NOMO-1 (cell line): Measurements from ENCODE around the gene P4HB.

Experiments used
- DNase-seq, 2 experiments: peaks; one replicate each; lab custom pipeline; 2025; ENCODE audit not compliant: unreplicated experiment in 2 of 2; lab: John Stamatoyannopoulos, UW

The P4HB gene

DNA sequence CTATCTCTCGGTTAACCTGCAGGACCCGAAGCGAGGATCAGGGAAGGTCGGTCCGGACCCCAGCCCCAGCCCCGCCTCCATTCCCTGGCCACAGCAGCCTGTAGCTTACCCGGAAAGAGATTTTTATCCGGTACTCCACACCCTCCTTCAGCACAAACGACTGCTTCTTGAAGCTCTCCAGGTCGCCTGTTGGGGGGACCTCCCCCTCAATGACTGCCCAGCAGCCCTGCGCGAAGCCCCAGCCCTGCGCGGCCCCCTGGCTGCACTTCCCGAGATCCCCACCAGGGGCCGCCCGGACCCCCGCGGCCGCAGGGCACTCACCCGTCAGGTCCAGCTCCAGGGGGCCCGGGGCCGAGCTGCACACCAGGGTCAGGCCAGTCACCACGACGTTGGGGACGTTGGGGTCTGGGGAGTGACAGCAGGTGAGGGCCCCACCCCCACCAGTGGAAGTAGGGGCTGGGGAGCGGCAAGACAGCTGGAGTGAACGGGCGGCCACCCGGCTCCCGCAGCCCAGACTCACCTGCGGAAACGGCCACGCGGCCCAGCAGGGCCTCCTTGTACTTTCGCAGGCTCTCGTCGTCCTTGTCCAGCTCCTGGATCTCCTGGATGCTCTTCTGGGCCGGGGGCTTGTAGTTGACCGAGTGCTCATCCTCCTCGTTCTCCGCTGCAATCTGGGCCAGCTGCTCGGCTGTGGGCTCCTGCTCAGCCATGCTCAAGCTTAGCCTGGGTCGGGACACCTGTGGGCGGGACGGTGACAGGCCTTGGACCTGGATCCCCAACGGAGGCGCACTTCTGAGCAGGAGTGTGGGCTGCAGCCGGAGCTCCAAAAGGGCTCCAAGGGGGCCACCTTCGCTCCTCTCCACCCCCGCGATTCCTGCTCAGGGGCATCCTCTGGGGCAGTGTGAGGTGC lies 9.1 kb upstream of the P4HB start:
- DNase-seq: no peak

DNA sequence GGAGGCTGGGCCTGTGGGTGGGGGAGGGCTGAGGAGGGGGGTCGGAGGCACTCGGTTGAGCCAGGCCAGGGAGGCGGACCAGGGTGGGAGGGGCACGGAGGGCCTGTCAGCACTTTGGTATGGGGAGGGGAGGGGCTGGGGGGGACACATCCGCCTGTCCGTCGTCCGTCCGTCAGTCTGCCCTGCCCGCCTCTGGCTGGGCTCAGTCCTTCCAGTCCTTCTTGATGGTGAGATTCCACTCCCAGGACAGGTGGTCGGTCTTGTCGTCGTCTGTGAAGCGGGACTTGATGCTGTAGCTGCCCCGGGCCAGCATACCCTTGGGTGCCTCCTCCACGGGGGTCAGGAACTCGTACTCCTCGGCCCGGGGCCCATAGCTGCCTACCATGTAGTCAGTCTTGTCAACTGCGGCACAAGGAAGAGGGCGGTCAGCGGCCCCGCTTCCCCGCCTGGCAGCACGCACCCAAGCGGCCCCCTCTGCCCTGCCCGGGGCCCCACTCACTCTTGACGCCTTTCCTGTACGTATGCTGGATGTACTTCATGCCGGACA lies 8.4 kb upstream of the P4HB start:
- DNase-seq: no peak

DNA sequence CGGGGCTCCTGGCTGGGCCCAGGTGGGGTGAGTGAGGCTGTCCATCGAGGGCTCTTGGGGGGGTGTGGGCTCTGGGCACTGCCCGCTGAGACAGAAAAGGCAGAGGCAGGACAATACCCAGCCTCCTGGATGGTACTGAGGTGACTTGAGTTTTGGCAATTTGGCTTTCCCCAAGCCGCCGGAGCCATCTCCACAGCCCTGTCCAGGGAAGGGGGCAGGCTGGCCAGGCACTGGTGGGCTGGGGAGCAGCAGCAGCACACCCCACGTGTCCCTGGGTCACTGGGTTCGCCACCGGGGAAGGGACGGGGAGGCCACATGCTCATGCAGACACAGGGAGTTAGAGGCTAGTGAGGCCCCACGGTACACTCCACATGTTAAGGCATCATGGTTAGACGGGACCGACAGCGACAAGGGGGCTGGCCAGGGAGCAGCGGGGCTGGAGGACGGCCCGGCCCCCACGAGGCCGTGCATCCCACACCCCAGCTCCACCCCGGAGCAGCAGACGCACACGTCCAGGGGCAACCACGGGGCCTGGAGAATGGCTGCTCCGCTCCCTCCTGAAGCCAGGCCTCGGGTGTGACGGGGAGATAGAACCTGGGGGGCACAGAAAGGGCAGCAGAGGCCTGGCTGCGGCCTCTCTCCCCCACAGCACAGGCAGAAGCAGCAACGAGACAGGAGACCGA lies 7.8 kb upstream of the P4HB start:
- DNase-seq: no peak

DNA sequence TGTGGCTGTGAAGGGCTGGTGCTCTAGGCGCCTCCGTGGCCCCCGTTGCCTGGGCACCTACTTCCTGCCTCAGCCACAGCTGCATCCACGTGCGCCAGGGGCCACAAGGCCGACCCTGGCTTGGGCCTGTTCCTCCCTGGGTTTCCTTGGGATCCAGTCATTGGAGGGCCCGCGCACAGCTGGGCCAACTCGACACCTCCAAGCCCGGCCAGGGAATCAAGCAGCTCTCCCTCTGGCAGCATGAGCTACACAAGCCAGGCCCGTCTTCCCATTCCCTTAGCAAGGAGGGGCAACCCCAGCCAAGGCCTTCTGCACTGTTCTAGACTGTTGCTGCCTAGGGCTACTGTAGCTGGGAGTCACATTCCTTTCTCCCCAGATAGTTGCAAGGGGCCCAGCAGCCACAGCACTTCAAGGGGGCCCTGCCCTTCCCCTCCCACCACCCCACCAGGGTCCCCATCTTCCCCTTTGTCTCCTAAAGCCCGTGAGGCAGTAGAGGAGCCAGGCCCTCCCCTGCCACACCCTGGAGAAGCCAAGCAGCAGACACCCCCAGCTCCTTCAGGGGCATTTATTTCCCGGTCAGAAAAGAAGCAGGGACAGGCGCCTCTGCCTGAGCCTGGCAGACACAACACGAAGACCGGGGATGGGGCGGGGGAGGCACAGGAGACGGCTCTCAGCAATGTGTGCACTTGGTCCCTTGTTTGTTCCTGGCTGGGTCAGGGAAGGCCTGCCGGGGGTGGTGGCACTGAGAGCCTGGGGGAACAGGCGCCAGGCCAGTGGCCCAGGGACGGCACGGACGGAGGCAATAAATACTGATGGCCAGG lies 7.0 kb upstream of the P4HB start:
- no peak for DNase-seq

DNA sequence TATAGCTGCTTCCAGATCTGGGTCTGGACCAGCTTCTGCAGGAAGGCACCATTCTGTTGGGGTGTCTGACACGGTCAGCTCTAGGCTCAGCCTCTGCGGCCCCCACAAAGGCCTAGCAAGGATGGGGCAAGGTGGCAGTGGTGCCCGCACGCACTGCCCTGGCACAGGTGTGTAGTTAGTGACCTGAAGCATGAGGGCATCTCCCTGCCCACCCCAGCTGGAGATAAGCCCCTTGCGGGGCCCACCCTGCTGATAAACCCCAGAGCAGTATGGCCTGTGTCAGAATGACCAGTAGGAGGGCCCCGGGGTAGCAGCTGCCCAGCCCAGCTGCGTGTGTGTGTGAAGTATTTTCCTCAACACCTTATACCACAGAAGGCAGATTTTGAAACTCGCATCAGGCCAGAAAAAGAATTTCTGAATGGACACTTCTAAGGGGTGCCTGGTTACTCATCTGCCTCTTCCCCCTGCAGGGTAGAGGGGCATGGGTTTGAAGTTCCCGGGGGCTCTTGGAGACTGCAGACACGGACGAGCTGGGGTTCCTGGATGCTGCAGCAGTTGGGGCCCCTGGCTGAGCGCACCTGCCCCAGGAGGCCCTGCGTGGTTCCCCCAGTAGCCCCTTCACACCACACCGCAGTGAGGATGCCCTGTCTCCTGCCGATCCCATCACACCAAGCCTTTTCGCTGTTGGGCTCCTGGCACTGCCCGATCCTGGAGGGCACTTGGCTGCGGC lies 6.3 kb upstream of the P4HB start:
- DNase-seq: no peak

DNA sequence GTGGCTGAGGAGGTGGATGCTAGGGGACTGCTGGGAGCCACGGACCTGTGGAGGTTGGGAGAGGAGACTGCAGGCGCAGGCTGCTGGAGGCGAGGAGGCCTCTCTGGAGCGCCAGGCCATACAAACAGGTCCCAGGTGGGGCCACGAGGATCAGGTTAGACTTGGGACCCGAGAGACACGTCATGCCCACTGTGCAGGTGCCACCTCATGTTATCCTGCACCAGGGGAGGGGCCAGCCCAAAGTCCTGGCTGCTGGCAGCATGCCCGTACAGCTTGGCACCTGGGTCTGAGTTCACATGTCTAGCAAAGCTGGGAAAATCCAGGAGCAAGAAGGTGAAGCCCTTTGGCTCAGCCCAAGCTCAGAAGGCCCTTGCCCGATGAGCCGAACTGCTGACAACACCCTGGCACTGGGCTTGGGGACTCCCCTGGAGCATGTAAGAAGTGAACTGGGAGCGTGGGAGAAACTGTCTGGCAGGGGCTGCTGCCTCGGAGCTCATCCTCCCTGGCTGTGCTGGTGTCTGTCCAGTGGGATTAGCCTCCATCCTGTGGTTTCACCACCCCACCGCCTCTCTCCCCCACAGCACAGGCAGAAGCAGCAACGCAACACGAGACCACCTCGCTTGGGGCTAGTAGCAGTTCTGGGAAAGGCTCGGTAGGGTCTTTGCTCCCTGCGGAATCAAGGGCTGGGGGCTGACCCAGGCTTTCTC lies 5.6 kb upstream of the P4HB start:
- no peak for DNase-seq

DNA sequence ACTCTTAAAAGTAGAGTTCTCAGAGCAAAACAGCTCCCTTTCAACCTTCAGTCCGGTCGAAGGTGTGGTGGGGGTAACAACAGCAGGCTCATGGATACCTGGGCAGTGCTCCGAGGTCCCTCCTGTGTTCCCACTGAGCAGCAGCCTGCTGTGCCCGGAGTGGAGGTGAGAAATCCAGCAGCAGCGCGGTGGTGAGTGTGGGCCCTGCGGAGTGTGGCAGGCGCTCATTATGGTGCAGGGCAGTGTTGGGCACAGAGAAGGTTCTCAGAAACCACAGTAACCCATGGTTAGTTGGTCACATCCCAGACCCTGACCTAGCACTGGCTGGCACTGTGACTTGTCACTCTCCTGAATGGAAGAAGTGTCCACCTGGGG lies 5.0 kb upstream of the P4HB start:
- DNase-seq: no peak

DNA sequence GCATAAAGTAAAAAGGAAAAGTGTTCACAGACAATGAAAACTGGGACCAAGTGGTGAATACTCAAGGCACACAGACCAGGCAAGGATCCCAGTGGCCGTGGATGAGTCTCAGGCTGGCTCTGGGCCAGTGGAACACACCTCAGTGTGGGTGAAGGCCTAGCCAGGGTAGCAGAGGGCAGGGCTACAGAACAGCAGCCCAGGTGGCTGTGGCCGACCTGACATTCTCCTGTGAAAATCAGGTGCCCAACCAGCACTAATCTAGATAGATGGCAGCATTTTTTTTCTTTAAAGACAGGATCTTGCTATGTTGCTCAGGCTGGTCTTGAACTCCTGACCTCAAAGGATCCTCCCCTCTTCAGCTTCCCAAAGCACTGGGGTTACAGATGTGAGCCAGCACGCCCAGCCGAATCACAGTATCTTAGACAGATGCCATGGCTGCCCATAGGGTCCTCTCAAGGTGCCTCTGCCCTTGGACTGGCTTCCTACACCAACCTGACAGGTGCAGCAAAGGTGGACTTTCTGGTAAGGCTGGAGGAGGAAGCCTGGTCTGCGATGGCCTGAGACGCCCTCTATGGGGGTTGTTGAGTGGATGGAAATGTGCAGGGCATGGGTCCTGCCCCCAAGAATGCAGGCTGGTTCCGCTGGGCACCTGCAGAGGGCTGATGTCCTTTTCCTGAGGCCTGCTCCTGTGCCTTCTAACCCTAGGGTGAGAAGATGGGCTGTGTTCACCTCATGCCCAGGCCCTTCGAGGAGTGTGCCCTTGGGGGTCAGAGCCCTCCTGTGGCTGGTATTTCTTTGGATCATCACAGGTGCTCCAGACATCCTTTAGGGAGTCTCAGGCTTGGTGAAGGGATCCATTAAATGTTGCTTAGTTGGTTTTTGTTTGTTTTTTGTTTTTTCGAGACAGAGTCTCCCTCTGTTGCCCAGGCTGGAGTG lies 3.8 kb upstream of the P4HB start:
- DNase-seq: no peak

DNA sequence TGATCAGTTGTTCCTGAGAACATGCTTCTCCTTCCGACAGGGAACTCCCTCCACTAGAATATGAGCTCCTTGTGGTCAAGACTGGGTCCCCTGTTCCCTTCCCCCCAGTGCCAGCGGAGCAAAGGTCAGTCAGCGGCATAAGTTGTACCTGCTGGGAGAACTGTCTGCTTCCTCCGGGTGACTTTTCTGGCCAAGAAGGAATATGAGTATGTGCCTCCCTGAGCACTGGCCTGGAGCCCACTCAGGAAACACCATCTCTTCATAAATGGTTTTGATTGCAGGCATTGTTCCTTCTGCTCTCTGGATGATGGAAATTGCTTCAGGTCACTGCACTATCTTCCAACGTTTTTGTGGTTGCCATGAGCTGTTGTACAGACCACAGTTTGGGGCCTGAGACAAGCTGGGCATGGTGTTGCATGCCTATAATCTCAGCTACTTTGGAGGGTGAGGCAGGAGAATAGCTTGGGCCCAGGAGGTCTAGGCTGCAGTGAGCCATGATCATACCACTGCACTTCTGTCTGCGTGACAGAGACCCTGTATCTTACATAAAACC lies 2.9 kb upstream of the P4HB start:
- no peak for DNase-seq

DNA sequence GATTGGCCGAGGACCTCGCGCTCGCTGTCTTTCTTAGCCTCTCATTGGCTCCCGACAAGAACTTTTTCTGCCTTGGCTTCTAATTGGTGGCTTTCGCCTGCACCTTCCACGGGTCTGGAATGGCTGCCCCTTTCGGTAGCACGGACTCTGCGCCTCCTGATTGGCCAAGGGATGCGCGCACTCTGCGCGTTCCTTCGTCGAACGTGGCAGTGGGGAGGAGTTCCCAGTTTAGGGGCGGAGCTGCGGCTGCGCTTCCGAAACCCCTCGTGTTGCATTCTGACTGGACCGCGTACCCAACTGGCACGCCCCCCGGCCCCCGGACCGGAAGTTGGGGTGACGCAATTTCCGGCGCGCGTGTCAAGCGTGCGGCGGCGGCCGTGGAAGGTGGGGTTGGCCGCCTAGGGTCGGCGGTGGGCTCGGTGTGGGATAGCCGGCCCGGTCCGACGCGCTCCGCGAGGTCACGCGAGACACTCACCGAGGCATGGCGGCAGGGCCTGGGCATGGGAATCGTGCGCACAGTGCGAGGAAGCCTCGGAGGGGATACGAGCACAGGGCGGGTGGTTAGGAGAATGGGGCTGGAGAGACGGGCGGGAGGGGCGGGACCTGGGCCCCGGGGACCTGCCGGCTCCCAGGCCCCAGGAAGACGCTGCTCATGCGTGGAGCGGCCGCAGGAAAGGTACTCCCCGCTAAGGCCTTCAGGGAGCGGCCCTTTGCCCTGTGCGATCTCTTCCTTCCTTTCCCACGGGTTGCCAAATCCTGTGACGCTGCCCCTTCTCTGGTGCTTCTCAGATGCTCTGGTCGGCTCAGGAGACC lies 627 bp upstream of the P4HB start:
- DNase-seq: peak; percentile 99 to 100

DNA sequence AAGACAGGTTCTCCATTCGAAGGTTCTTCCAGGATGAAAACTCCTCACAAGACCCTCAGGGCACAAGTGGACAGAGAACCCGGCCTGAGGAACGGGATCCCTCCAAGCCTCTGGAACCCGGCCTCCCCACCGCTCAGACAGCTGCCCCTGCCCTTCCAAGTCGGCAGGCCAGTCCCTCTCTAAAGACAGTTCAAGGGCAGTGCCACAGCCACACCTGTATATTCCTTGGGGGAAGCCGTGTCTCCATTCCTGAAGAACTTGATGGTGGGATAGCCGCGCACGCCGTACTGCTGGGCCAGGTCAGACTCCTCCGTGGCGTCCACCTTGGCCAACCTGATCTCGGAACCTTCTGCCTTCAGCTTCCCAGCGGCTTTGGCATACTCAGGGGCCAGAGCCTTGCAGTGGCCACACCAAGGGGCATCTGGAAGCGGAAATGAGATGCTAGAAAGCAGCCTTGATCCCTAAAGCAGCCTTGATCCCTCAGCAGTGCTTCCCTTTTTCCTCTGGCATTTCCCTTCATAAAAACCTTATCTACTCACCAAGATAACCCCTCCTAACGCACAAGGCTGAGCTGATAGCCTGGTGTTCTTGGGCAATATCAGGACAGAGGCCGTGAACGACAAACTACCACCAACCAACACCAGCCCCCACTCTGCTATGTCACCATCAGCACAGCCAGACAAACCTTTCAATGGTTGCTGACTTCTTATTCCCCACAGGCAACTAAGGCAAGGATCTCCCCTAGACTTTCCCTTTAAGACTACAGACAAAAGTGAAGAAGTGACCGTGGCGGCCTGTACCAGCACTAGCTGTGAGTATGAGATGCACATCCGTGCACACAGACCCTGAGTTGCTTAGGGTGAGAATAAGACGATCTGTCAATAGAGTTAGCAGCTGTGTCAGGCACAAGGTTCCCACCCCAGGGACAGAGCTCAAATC lies 1.1 kb downstream of the P4HB start:
- peak in 1 of 2 experiments; percentile 23 for DNase-seq

DNA sequence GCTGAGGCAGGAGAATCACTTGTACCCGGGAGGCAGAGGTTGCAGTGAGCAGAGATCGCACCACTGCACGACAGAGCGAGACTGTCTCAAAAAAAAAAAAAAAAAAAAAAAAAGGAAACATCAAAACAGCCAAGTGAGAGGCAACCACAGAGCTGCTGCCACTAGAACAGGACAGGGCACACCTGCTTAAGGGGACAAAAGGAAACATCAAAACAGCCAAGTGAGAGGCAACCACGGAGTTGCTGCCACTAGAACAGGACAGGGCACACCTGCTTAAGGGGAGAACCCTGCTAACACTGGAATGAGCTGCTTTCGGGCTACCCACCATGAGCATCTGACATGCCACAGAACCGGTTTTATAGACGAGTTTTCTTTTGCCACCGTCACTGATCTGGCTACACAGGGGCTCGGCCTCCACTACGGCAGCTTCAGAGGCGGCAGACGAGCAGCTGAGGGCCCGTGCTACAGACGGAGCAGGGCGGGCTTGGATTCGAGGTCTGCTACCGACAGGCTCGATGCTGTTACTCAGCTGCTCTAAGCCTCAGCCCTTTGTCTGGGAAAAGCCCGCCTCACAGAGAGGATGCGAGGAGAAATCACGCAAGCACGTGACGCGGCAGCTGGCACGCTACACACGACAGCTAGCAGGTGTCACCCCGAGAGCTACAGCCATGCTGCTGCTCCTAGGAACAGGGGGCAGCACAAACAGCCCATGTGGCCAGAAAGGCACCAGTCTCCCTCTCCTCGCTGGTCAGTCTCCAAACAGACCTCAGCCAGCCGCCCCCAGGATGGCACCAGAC lies 2.0 kb downstream of the P4HB start:
- DNase-seq: no peak

DNA sequence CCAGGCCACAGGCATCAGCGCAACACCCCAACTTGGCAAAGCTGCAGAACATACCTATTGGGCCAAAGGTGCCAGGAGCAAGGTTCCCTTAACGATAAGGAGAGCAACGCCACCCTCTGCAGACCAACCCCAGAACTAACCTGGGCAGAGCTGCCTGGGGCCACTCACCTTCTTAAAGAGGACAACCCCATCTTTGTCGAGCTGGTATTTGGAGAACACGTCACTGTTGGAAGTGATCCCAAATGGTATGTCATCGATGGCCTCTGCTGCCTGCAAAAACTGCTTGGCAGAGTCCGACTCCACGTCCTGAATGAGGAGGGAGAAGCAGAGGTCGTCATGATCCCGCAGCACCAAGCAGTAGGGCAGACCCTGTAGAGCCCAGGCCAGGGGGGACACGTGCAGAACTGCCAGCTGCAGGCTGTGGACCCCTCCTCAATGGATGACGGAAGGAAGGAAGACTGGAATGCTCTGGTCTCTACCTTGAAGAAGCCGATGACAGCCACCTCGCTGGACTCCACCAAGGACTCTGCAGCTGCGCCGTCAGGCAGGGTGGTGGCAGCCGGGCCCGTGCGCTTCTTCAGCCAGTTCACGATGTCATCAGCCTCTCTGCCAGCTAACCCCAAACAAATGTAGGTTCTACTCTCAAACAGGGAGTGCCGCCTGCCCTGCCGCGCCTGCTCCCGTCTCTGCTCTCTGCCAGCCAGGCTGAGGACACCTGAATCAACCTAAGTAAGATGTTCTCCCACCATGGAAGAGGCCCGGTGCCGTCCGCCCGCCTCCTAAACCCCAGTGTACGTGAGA lies 5.2 kb downstream of the P4HB start:
- no peak for DNase-seq

DNA sequence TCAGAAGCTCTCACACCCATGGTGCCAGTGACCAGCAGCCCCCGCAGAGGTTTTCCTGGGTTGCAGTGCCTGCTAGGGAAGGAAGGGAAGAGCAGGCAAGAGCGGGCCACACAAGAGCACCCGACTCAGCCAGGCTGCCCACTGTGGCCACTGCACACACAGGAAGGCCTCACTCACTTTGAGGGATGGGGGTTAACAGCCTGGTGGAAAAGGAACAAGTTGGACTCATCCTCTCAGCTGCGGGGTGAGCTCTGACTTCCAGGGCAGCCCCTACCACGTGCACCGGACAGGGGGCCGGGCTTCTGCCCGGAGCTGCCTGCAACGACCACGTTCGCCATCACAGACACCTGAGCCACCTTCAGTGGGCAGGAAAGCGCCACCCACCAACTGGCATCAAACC lies 8.1 kb downstream of the P4HB start:
- no peak for DNase-seq

DNA sequence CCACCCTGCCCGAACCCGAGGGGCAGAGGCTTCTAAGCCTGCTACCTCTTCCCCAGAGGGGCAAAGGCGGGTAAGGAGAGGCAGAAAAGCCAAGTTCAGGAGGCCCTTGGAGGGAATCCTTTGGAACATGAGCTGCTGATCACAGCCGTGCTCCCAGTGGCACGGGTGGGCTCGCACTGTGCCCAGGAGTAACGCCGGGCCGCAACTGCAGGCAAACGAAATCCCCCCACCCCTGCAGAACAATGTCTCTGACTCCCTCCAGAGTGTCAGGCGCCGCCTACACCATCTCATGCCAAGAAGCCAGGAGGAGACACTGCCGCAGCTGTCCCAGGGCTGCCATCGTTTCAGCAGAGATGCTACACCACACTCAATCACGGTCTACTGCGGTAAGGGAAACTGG lies 8.9 kb downstream of the P4HB start:
- DNase-seq: no peak
